Mucosa of descending colon (tissue), 3 donors: Measurements from ENCODE around the gene DDI2. TPM values are rescaled to one million over a fixed set of nuclear protein-coding genes. Genes with fewer than 3 reads are reported as not detected.

Experiments used
- ATAC-seq: fragments of 200-7000 bp; cut with Tn5 transposase; one replicate; pipeline ENCODE4 v1.9.1; 2020; ENCODE audit warnings: mild to moderate bottlenecking, moderate library complexity
- DNase-seq, 3 donors: peaks; one replicate each; pipeline ENCODE4 v3.0.0-alpha.2; 2020
- H3K36me3 ChIP-seq: fragments of 200-600 bp; one replicate; pipeline ENCODE4 v1.8.0; 2021; ENCODE audit warnings: low read depth, mild to moderate bottlenecking
- H3K4me1 ChIP-seq: fragments of 200-600 bp; one replicate; pipeline ENCODE4 v1.8.0; 2021; ENCODE audit warnings: low read depth, mild to moderate bottlenecking
- H3K4me3 ChIP-seq: fragments of 200-600 bp; one replicate; pipeline ENCODE4 v1.8.0; 2021; ENCODE audit warnings: mild to moderate bottlenecking
- H3K9me3 ChIP-seq: fragments of 200-600 bp; one replicate; pipeline ENCODE4 v1.8.0; 2021; ENCODE audit warnings: mild to moderate bottlenecking
- CTCF ChIP-seq: fragments of 200-600 bp; IDR thresholded peaks from one replicate; pipeline ENCODE4 v1.8.0; 2022; ENCODE audit warnings: antibody characterized with exemption, mild to moderate bottlenecking
- intact Hi-C, 2 donors: fragments of 100-400 bp; cut with DNase I in 1 of 2; cut with micrococcal nuclease in 1 of 2; formaldehyde crosslinking; loops; one replicate each; pipeline versions ENCODE4 v1.11.0 to v1.11.1; 2022; cut with DNase I, micrococcal nuclease
- total RNA-seq, 3 donors: library from RNA; stranded (reverse); fragmentation: NEBNext Ultra II Directional in 2 of 3; extraction: Animal tissue kit (Norgen Biotek cat#: 25700) in 2 of 3; gene quantifications; one replicate each; pipeline versions ENCODE4 v1.2.1 to v1.2.4, GENCODE V29; 2021 to 2023
- donor health status: DM: no; HTN: no; CAD: no; lungs with moderate emphysema.
- donor health status: DM: no; HTN: no; CAD: no.
- donor health status: DM: no; HTN: yes; CAD: no.

Gene DDI2
- total RNA-seq, 3 donors from 2014 or later, result 33.5 to 36.2 (median 34.6) TPM

GRCh38 chr1:15610167-15610566, 7.1 kb upstream of the DDI2 start:
- H3K36me3 ChIP-seq, result no peaks in the 10 kb centered on the region
- no peak for TF ChIP-seq CTCF
- intact Hi-C loops, result no loop called here
- H3K4me1 ChIP-seq, result no peaks in the 10 kb centered on the region
- H3K9me3 ChIP-seq, result no peaks in the 10 kb centered on the region
- H3K4me3 ChIP-seq, result no peak overlapping the region
- DNase-seq (no peak), ATAC-seq (peak; percentile 12)

- no peaks in the 10 kb centered on the region for H3K9me3 ChIP-seq
- intact Hi-C loops, result no loop called here
- no peaks in the 10 kb centered on the region for H3K36me3 ChIP-seq
- peak overlapping the region; percentile 94 for H3K4me3 ChIP-seq
- H3K4me1 ChIP-seq, result peaks cover 28% of the 10 kb centered on the region
- DNase-seq (peak in 2 of 3 donors; percentile 29 to 58), ATAC-seq (peak; percentile 6)
- TF ChIP-seq CTCF, result no peak
Observed at GRCh38 chr1:15616373-15617172, 685 bp upstream of the DDI2 start.

- intact Hi-C loops, result no loop called here
- no peak for ATAC-seq
Observed at GRCh38 chr1:15618077-15618654, 908 bp downstream of the DDI2 start.

GRCh38 chr1:15618655-15619525, 1.6 kb downstream of the DDI2 start:
- H3K9me3 ChIP-seq, result no peaks in the 10 kb centered on the region
- peaks cover 35% of the 10 kb centered on the region for H3K4me1 ChIP-seq
- DNase-seq (peak in 1 of 3 donors; percentile 36), ATAC-seq (peak; percentile 11)
- no peak for TF ChIP-seq CTCF
- H3K36me3 ChIP-seq, result no peaks in the 10 kb centered on the region
- H3K4me3 ChIP-seq, result peak overlapping the region; percentile 94
- intact Hi-C loops, result no loop called here

More at GRCh38 chr1:15618077-15618654, 908 bp downstream of the DDI2 start:
- Histone ChIP-seq H3K36me3 (no peaks in the 10 kb centered on the region), H3K4me1 (peaks cover 35% of the 10 kb centered on the region), H3K9me3 (no peaks in the 10 kb centered on the region), H3K4me3 (peak overlapping the region; percentile 94)
- peak in 1 of 3 donors; percentile 24 for DNase-seq
- TF ChIP-seq CTCF, result no peak

- Histone ChIP-seq H3K36me3 (no peaks in the 10 kb centered on the region), H3K4me3 (no peak overlapping the region), H3K4me1 (peaks cover 36% of the 10 kb centered on the region), H3K9me3 (no peaks in the 10 kb centered on the region)
- TF ChIP-seq CTCF, result no peak
- DNase-seq (no peak), ATAC-seq (no peak)
- intact Hi-C loops, result no loop called here
Observed at GRCh38 chr1:15620155-15620545, 2.9 kb downstream of the DDI2 start.
